T47D (cell line): ENCODE results near the gene RGS11.
A peak's percentile ranks its signal among the peaks of the same experiment; 100 is the strongest.
"Not testable (repeated sequence)": the region's sequence is repeated elsewhere in the genome, so short reads cannot be mapped to it uniquely, and the experiment has no call there.

Source experiments
- DNase-seq, 2 experiments: peaks; one replicate each; pipeline versions ENCODE4 v3.0.0 to v3.0.0-alpha.2; 2011 to 2012; ENCODE audit warnings: low read depth in 1 of 2, low spot score in 1 of 2
- JUND ChIP-seq: IDR thresholded peaks from 2 replicates; pipeline ENCODE4 v1.6.1; 2012; ENCODE audit warnings: low read depth
- in situ Hi-C: cut with HindIII; loops from 2 replicates; pipeline ENCODE4 v1.10.0; 2016; ENCODE audit warnings: low sequenced_read_pairs, low pct_unique_long_range_greater_than_20kb

RGS11 gene

GRCh38 chr16:243348-243747 lies 32.4 kb downstream of the RGS11 start:
- TF ChIP-seq JUND = no peak
- in situ Hi-C loops = no loop called here
- DNase-seq = no peak

DNA sequence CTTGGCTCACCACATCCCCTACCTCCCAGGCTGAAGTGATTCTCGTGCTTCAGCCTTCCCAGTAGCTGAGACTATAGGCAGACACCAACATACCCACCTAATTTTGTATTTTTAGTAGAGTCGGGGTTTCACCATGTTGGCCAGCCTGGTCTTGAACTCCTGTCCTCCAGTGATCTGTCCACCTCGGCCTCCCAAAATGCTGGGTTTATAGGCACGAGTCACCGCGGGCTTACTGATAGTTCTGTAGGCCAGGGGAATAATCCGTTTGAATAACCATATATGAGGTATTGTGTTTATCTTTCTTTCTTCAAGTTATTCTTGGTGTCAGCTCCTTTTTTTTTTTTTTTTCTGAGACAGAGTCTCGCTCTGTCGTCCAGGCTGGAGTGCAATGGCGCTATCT lies 33.5 kb downstream of the RGS11 start:
- in situ Hi-C loops = no loop called here
- no peak for DNase-seq
- no peak for TF ChIP-seq JUND

- in situ Hi-C loops = no loop called here
- TF ChIP-seq JUND = no peak
- DNase-seq = no peak
Observed at GRCh38 chr16:240559-240958, 35.2 kb downstream of the RGS11 start.

GRCh38 chr16:239948-240277 lies 35.8 kb downstream of the RGS11 start:
- DNase-seq = peak in 1 of 2 experiments; percentile 23
- no peak for TF ChIP-seq JUND
- in situ Hi-C loops = no loop called here

DNA sequence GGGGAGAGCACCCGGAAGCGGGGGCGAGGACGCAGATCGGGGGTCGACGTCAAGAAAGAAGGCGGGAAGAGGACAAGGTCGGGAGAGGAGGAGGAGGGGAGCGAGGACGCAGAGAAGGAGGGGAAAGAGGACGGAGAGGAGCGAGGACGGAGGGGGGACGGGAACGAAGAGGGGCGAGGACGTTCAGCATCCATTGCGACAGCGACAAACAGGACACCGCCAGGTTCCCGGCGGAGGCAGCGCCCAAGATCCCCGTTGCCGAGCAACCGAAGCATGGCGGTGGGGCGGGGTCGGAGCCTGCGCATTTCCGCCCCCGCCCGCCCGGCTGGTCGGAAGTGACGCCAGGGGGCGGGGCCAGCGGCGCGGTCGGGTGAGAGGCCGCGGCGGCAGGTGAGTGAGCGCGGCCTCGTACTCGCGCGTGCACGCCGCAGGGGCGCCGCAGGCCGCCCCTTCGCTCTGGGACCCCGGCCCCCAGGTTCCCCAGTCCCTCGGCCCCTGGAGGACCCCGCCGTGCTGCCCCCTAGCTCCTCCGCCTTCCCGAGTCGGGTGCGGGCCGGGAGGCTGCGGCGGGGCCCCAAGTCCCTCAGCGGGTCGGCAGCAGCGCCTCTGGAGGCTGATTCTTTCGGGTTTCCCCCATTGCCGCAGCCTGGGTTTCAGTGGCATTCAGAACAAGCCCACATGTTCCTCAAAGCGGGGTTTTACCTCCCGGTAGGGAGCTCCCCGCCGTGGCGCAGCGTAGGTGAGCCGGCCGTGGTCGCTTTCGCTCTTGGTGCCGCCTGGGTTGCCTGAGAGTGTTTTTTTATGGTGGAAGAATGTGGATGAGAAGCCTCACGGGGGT lies 41.1 kb downstream of the RGS11 start, which contains the start of gene FAM234A:
TSS of gene FAM234A (plus strand) at position 354 of the 838 bp plus-strand sequence. CDS start 19,593 bp downstream, outside the sequence.
- TF ChIP-seq JUND = no peak
- in situ Hi-C loops = no loop called here
- peak; percentile 89 to 95 for DNase-seq

GRCh38 chr16:230949-231348 lies 44.8 kb downstream of the RGS11 start:
- in situ Hi-C loops = no loop called here
- no peak for TF ChIP-seq JUND
- DNase-seq = no peak

GRCh38 chr16:230351-230750 lies 45.4 kb downstream of the RGS11 start:
- DNase-seq, in situ Hi-C loops: not testable (repeated sequence)

GRCh38 chr16:229731-230281 lies 45.9 kb downstream of the RGS11 start:
- no peak for DNase-seq
- no peak for TF ChIP-seq JUND
- in situ Hi-C loops = no loop called here

DNA sequence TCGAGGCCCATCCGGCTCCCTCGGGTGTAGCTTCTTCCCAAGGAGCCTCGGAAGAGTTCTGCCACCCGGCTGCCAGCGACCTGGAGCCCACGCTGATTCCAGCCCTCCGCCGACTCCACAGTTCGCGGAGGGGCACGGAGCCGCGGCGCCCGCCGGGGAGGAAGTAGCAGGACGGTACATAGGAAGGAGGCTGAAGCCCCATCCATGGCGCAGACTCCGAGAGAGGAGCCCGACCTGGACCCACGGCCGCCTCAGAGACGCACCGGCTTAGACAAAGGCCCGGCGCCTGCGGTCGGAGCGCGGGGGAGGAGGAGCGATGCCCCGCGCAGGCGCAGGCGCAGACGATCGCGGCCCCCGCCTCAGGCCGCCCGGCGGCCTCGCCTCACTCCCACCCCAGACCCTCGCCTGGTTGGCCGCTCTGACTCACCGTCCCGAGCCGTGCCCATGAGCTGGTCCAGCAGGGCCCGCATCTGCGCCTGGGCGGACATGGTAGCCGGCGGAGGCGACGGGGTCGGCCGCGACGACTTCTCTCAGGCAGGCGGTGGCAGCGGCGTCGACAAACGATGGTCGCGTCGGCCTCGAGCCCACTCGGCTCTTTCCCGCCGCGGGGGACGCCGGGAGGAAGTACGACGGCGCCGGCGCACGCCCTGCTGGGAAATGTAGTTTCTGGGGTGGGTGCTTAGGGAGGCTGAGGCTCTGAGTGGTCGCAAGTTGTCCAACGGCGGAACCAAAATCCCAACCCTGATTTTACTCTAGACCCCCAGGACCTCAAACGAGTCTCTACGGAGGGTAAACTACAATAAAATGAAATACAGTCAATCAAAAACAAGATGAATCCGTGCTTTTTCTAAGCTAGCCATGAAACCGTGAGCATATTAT lies 46.7 kb downstream of the RGS11 start, which contains the start of gene LUC7L:
TSS of gene LUC7L (minus strand) at position 598 of the 879 bp plus-strand sequence. CDS start at position 488, 110 bp downstream.
- in situ Hi-C loops = no loop called here
- DNase-seq = peak; percentile 86 to 90

GRCh38 chr16:228151-228851 lies 47.4 kb downstream of the RGS11 start:
- in situ Hi-C loops = no loop called here
- DNase-seq = peak in 1 of 2 experiments; percentile 46
- no peak for TF ChIP-seq JUND

More for the DNA sequence above, 46.7 kb downstream of the RGS11 start, which contains the start of gene LUC7L:
- TF ChIP-seq JUND = no peak

GRCh38 chr16:220021-220420 lies 55.7 kb downstream of the RGS11 start:
- in situ Hi-C loops = no loop called here
- no peak for TF ChIP-seq JUND
- DNase-seq = no peak
